IPS-15b (cell line): ENCODE measurements around the gene KCNG3.
"Not testable (repeated sequence)": the region's sequence is repeated elsewhere in the genome, so short reads cannot be mapped to it uniquely, and the experiment has no call there.

Experiments used
- H3K27me3 ChIP-seq: one replicate; pipeline ENCODE4 v1.6.1; 2013; ENCODE audit warnings: low read length; ENCODE audit not compliant: control insufficient read depth, insufficient read depth
- H3K36me3 ChIP-seq: one replicate; pipeline ENCODE4 v1.6.1; 2013; ENCODE audit warnings: low read length; ENCODE audit not compliant: control insufficient read depth, insufficient read depth
- H3K4me1 ChIP-seq: one replicate; pipeline ENCODE4 v1.6.1; 2013; ENCODE audit warnings: mild to moderate bottlenecking, low read length; ENCODE audit not compliant: control insufficient read depth, insufficient read depth
- H3K4me3 ChIP-seq: one replicate; pipeline ENCODE4 v1.5.1; 2013; ENCODE audit warnings: low read depth, low read length
- H3K9ac ChIP-seq: one replicate; pipeline ENCODE4 v1.6.1; 2013; ENCODE audit warnings: low read depth, mild to moderate bottlenecking, low read length
- H3K9me3 ChIP-seq: one replicate; pipeline ENCODE4 v1.6.1; 2013; ENCODE audit warnings: mild to moderate bottlenecking, low read length; ENCODE audit not compliant: control insufficient read depth, insufficient read depth

KCNG3 gene

GRCh38 chr2:42421157-42421485 is 72.7 kb downstream of the KCNG3 start:
- no peaks in the 10 kb centered on the region for H3K27me3 ChIP-seq
- no peaks in the 10 kb centered on the region for H3K36me3 ChIP-seq
- H3K9ac ChIP-seq: no peak overlapping the region
- no peaks in the 10 kb centered on the region for H3K4me1 ChIP-seq
- no peaks in the 10 kb centered on the region for H3K9me3 ChIP-seq
- H3K4me3 ChIP-seq: no peak overlapping the region

GRCh38 chr2:42414648-42415047 is 79.1 kb downstream of the KCNG3 start:
- Histone ChIP-seq H3K9me3 (no peaks in the 10 kb centered on the region), H3K27me3 (no peaks in the 10 kb centered on the region), H3K4me3 (no peak overlapping the region), H3K9ac (no peak overlapping the region), H3K36me3 (no peaks in the 10 kb centered on the region), H3K4me1 (no peaks in the 10 kb centered on the region)

GRCh38 chr2:42414158-42414557 is 79.6 kb downstream of the KCNG3 start:
- Histone ChIP-seq H3K4me3 (no peak overlapping the region), H3K9me3 (no peaks in the 10 kb centered on the region), H3K36me3 (no peaks in the 10 kb centered on the region), H3K9ac (no peak overlapping the region), H3K27me3 (no peaks in the 10 kb centered on the region), H3K4me1 (no peaks in the 10 kb centered on the region)

- H3K9ac ChIP-seq: no peak overlapping the region
- H3K4me1 ChIP-seq: no peaks in the 10 kb centered on the region
- H3K9me3 ChIP-seq: no peaks in the 10 kb centered on the region
- no peak overlapping the region for H3K4me3 ChIP-seq
- peaks cover 7% of the 10 kb centered on the region for H3K36me3 ChIP-seq
- no peaks in the 10 kb centered on the region for H3K27me3 ChIP-seq
Measured at GRCh38 chr2:42410742-42411514, 82.9 kb downstream of the KCNG3 start.

- H3K4me3 ChIP-seq: no peak overlapping the region
- no peaks in the 10 kb centered on the region for H3K27me3 ChIP-seq
- H3K36me3 ChIP-seq: peaks cover 7% of the 10 kb centered on the region
- H3K4me1 ChIP-seq: no peaks in the 10 kb centered on the region
- no peaks in the 10 kb centered on the region for H3K9me3 ChIP-seq
- no peak overlapping the region for H3K9ac ChIP-seq
Measured at GRCh38 chr2:42408009-42408408, 85.8 kb downstream of the KCNG3 start.

- Histone ChIP-seq H3K9me3 (no peaks in the 10 kb centered on the region), H3K4me3 (no peak overlapping the region)
Measured at GRCh38 chr2:42407476-42407875, 86.3 kb downstream of the KCNG3 start.

GRCh38 chr2:42404676-42405075 is 89.1 kb downstream of the KCNG3 start:
- no peaks in the 10 kb centered on the region for H3K4me1 ChIP-seq
- no peaks in the 10 kb centered on the region for H3K27me3 ChIP-seq
- H3K9ac ChIP-seq: no peak overlapping the region
- peaks cover 7% of the 10 kb centered on the region for H3K36me3 ChIP-seq
- no peaks in the 10 kb centered on the region for H3K9me3 ChIP-seq
- no peak overlapping the region for H3K4me3 ChIP-seq

More at GRCh38 chr2:42407476-42407875, 86.3 kb downstream of the KCNG3 start:
- no peak overlapping the region for H3K9ac ChIP-seq
- H3K4me1 ChIP-seq: no peaks in the 10 kb centered on the region
- H3K36me3 ChIP-seq: peaks cover 7% of the 10 kb centered on the region
- no peaks in the 10 kb centered on the region for H3K27me3 ChIP-seq

- Histone ChIP-seq H3K27me3 (no peaks in the 10 kb centered on the region), H3K4me1 (no peaks in the 10 kb centered on the region), H3K9ac (no peak overlapping the region)
Measured at GRCh38 chr2:42401773-42402172, 92.0 kb downstream of the KCNG3 start.

GRCh38 chr2:42398052-42398451 is 95.7 kb downstream of the KCNG3 start:
- H3K36me3 ChIP-seq, H3K4me3 ChIP-seq, H3K9ac ChIP-seq, H3K4me1 ChIP-seq, H3K9me3 ChIP-seq, H3K27me3 ChIP-seq: not testable (repeated sequence)

More at GRCh38 chr2:42401773-42402172, 92.0 kb downstream of the KCNG3 start:
- H3K36me3 ChIP-seq: no peaks in the 10 kb centered on the region
- H3K9me3 ChIP-seq: no peaks in the 10 kb centered on the region
- H3K4me3 ChIP-seq: no peak overlapping the region

- not testable (repeated sequence) for H3K4me3 ChIP-seq, H3K4me1 ChIP-seq, H3K27me3 ChIP-seq, H3K9me3 ChIP-seq, H3K9ac ChIP-seq, H3K36me3 ChIP-seq
Measured at GRCh38 chr2:42393320-42393719, 100.5 kb downstream of the KCNG3 start.

GRCh38 chr2:42392191-42392590 is 101.6 kb downstream of the KCNG3 start:
- Histone ChIP-seq H3K27me3 (no peaks in the 10 kb centered on the region), H3K9ac (no peak overlapping the region), H3K9me3 (no peaks in the 10 kb centered on the region), H3K4me1 (no peaks in the 10 kb centered on the region), H3K36me3 (no peaks in the 10 kb centered on the region), H3K4me3 (no peak overlapping the region)
